Neural progenitor cell (in vitro differentiated cells): ENCODE measurements around the gene TTLL5. TPM values are rescaled to one million over a fixed set of nuclear protein-coding genes. Genes with fewer than 3 reads are reported as not detected.

Experiments used
- DNase-seq: peaks from one replicate; pipeline ENCODE4 v3.0.0-alpha.2; 2016; ENCODE audit warnings: low spot score
- H2AFZ ChIP-seq: fragments of 200-600 bp; sonication (generic); replicated peaks from 2 replicates; pipeline ENCODE4 v1.6.1; 2016; ENCODE audit warnings: antibody characterized with exemption
- H3F3A ChIP-seq: fragments of 200-600 bp; sonication (generic); 2 replicates; pipeline ENCODE4 v1.6.1; 2016; ENCODE audit warnings: antibody characterized with exemption, low read depth
- H3K27ac ChIP-seq: fragments of 200-600 bp; sonication (generic); 2 replicates; pipeline ENCODE4 v1.5.1; 2016; ENCODE audit warnings: mild to moderate bottlenecking
- H3K27me3 ChIP-seq: fragments of 200-600 bp; sonication (generic); 2 replicates; pipeline ENCODE4 v1.6.1; 2016; ENCODE audit warnings: mild to moderate bottlenecking, moderate library complexity
- H3K36me3 ChIP-seq: fragments of 200-600 bp; sonication (generic); 2 replicates; pipeline ENCODE4 v1.5.1; 2016
- H3K4me1 ChIP-seq: fragments of 200-600 bp; sonication (generic); 2 replicates; pipeline ENCODE4 v1.6.1; 2016; ENCODE audit warnings: mixed run types
- H3K4me2 ChIP-seq: fragments of 200-600 bp; sonication (generic); 2 replicates; pipeline ENCODE4 v1.6.1; 2016
- H3K4me3 ChIP-seq: fragments of 200-600 bp; sonication (generic); 2 replicates; pipeline ENCODE4 v1.5.1; 2016
- H3K79me2 ChIP-seq: fragments of 200-600 bp; sonication (generic); 2 replicates; pipeline ENCODE4 v1.6.1; 2016; ENCODE audit warnings: low read depth
- H3K9ac ChIP-seq: fragments of 200-600 bp; sonication (generic); 2 replicates; pipeline ENCODE4 v1.6.1; 2016
- H3K9me3 ChIP-seq: fragments of 200-600 bp; sonication (generic); 2 replicates; pipeline ENCODE4 v1.5.1; 2016; ENCODE audit warnings: low read depth
- H4K20me1 ChIP-seq: fragments of 200-600 bp; sonication (generic); 2 replicates; pipeline ENCODE4 v1.6.1; 2016; ENCODE audit warnings: low read depth
- H3K27ac Mint-ChIP-seq: 3 replicates; pipeline ENCODE4 v1.8.0; 2021; ENCODE audit warnings: mixed read lengths
- H3K27me3 Mint-ChIP-seq: 2 replicates; pipeline ENCODE4 v1.8.0; 2022; ENCODE audit warnings: low read depth, mild to moderate bottlenecking, inconsistent platforms, moderate library complexity, mixed read lengths; ENCODE audit not compliant: insufficient read depth
- H3K36me3 Mint-ChIP-seq: 3 replicates; pipeline ENCODE4 v1.8.0; 2021; ENCODE audit warnings: mixed read lengths
- H3K4me1 Mint-ChIP-seq: 3 replicates; pipeline ENCODE4 v1.8.0; 2021; ENCODE audit warnings: mixed read lengths
- H3K4me3 Mint-ChIP-seq: 3 replicates; pipeline ENCODE4 v1.8.0; 2021; ENCODE audit warnings: mild to moderate bottlenecking, moderate library complexity, mixed read lengths
- H3K9me3 Mint-ChIP-seq: 3 replicates; pipeline ENCODE4 v1.8.0; 2020; ENCODE audit warnings: mixed read lengths
- EZH2 ChIP-seq: fragments of 200-600 bp; sonication (generic); IDR thresholded peaks from 2 replicates; pipeline ENCODE4 v1.6.1; 2017; ENCODE audit warnings: antibody characterized with exemption, mild to moderate bottlenecking, moderate library complexity
- EZH2phosphoT487 ChIP-seq: fragments of 200-600 bp; sonication (generic); IDR thresholded peaks from 2 replicates; pipeline ENCODE4 v1.6.1; 2017; ENCODE audit warnings: antibody characterized with exemption
- total RNA-seq: library from RNA; depleted of rRNA; stranded (reverse); fragments of >200 nt; gene quantifications from 2 replicates; pipeline ENCODE4 v1.2.3, GENCODE V29; 2015; ENCODE audit warnings: low replicate concordance
- TF ChIP-seq, protein P1 (sequence below): fragments of 200-600 bp; sonication (generic); IDR thresholded peaks from 2 replicates; pipeline ENCODE4 v1.5.1; 2017; ENCODE audit warnings: antibody characterized with exemption, mild to moderate bottlenecking

The TTLL5 gene
- total RNA-seq, 1 donor from 2014 or later: 61.4 TPM

DNA sequence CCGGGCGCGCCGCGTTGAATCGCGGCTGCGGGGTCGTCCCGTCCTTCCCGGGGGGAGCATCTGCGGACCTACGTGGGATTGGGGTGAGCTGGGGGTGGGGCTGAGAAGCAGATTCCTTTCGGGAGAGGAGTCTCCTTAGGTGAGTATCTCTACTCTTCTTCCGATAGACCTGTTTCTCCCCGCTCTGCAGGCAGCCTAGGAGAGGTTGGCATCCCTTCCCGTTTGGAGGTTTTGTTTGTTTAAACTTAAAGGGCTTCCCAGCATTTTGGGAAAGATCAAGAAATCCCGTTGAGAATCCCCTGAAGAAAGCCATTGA, 411 bp downstream of the TTLL5 start:
- H3K36me3 ChIP-seq: peaks cover 8% of the 10 kb centered on the region
- H3K9ac ChIP-seq: peak overlapping the region; percentile 78
- H3K4me1 ChIP-seq: peaks cover 19% of the 10 kb centered on the region
- H3K79me2 ChIP-seq: peaks cover 61% of the 10 kb centered on the region
- peak overlapping the region; percentile 81 for H3K27ac ChIP-seq
- H3K9me3 Mint-ChIP-seq: no peaks in the 10 kb centered on the region
- peak overlapping the region; percentile 97 for H3K4me3 Mint-ChIP-seq
- peak overlapping the region; percentile 85 for H3K4me2 ChIP-seq
- peak overlapping the region; percentile 95 for H2AFZ ChIP-seq
- no peak for DNase-seq
- H3K9me3 ChIP-seq: no peaks in the 10 kb centered on the region
- no peaks in the 10 kb centered on the region for H4K20me1 ChIP-seq
- H3K27me3 Mint-ChIP-seq: peaks cover under 1% of the 10 kb centered on the region
- peak overlapping the region; percentile 72 for H3K27ac Mint-ChIP-seq
- H3F3A ChIP-seq: peaks cover 14% of the 10 kb centered on the region
- peaks cover 3% of the 10 kb centered on the region for H3K36me3 Mint-ChIP-seq
- peak overlapping the region; percentile 88 for H3K4me3 ChIP-seq
- H3K27me3 ChIP-seq: no peaks in the 10 kb centered on the region
- peaks cover 28% of the 10 kb centered on the region for H3K4me1 Mint-ChIP-seq
- TF ChIP-seq EZH2phosphoT487 (no peak), EZH2 (no peak)
- TF ChIP-seq, protein P1, sequence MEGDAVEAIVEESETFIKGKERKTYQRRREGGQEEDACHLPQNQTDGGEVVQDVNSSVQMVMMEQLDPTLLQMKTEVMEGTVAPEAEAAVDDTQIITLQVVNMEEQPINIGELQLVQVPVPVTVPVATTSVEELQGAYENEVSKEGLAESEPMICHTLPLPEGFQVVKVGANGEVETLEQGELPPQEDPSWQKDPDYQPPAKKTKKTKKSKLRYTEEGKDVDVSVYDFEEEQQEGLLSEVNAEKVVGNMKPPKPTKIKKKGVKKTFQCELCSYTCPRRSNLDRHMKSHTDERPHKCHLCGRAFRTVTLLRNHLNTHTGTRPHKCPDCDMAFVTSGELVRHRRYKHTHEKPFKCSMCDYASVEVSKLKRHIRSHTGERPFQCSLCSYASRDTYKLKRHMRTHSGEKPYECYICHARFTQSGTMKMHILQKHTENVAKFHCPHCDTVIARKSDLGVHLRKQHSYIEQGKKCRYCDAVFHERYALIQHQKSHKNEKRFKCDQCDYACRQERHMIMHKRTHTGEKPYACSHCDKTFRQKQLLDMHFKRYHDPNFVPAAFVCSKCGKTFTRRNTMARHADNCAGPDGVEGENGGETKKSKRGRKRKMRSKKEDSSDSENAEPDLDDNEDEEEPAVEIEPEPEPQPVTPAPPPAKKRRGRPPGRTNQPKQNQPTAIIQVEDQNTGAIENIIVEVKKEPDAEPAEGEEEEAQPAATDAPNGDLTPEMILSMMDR: no peak

DNA sequence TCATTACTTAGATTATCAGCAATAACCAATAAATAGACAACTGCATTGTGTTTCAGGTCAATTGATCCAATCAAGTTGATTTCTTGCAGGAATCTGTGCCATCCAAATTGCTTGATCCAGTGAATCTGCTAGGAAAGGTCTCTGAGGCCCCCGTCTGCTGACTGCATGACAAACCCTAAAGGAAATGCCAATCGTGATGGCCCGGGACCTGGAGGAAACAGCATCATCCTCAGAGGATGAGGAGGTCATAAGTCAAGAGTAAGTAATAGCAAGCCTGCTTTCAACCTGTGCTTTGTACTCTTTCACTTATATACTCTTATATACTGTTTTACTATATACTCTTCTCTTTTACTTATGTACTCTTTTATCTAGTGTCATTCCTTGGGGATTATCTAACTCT, 1.9 kb downstream of the TTLL5 start:
- peaks cover 19% of the 10 kb centered on the region for H3K4me1 ChIP-seq
- peaks cover 28% of the 10 kb centered on the region for H3K4me1 Mint-ChIP-seq
- peaks cover 6% of the 10 kb centered on the region for H3K36me3 Mint-ChIP-seq
- no peaks in the 10 kb centered on the region for H3K9me3 Mint-ChIP-seq
- peak overlapping the region; percentile 67 for H3K4me3 Mint-ChIP-seq
- no peaks in the 10 kb centered on the region for H3K9me3 ChIP-seq
- H3K4me3 ChIP-seq: no peak overlapping the region
- no peaks in the 10 kb centered on the region for H4K20me1 ChIP-seq
- DNase-seq: no peak
- H3K27ac Mint-ChIP-seq: no peak overlapping the region
- peaks cover 55% of the 10 kb centered on the region for H3K79me2 ChIP-seq
- H3K36me3 ChIP-seq: peaks cover 8% of the 10 kb centered on the region
- H3F3A ChIP-seq: peaks cover 14% of the 10 kb centered on the region
- no peak overlapping the region for H3K27ac ChIP-seq
- peaks cover 2% of the 10 kb centered on the region for H3K27me3 Mint-ChIP-seq
- H3K9ac ChIP-seq: no peak overlapping the region
- H2AFZ ChIP-seq: no peak overlapping the region
- no peak for TF ChIP-seq EZH2phosphoT487
- TF ChIP-seq, protein P1: no peak
- TF ChIP-seq EZH2: no peak
- no peak overlapping the region for H3K4me2 ChIP-seq
- no peaks in the 10 kb centered on the region for H3K27me3 ChIP-seq

DNA sequence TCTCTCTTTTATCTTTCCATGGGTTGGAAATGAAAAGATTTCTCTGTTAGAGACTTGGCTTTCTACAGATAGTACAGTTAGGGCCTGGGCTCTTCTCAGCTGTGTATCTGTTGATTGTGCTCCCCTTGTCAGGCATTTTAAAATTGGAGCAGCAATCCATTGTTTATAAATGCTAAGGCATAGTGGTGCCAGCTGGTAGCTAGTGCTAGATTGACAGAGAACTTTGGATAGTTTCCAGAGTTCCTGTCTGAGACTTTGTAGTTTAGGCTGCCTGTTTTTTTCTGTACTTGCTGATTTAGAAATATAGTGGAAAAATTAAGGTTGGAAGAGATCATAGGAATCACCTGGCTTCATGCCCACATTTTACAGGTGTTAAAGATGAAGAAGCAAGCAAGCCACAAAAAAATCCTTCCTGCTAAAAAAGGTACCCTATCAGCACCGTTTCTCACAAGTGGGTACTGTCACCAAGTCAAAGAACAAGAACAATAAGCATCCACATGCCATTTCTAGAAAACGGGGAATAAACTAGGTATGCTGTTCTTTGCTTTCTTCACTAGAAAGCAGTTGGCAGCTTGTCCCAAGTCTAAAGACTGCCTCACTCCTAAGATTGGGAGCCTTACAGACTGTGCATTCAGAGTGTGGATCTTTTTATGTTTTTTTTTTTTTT, 6.2 kb downstream of the TTLL5 start:
- no peaks in the 10 kb centered on the region for H4K20me1 ChIP-seq
- no peaks in the 10 kb centered on the region for H3K27me3 ChIP-seq
- Mint-ChIP-seq H3K4me3 (no peak overlapping the region), H3K27ac (no peak overlapping the region), H3K36me3 (peaks cover 34% of the 10 kb centered on the region), H3K9me3 (no peaks in the 10 kb centered on the region), H3K4me1 (peaks cover 3% of the 10 kb centered on the region), H3K27me3 (peaks cover 2% of the 10 kb centered on the region)
- H3K36me3 ChIP-seq: peaks cover 24% of the 10 kb centered on the region
- H2AFZ ChIP-seq: no peak overlapping the region
- no peak overlapping the region for H3K27ac ChIP-seq
- H3K4me2 ChIP-seq: no peak overlapping the region
- H3K79me2 ChIP-seq: peaks cover 32% of the 10 kb centered on the region
- TF ChIP-seq EZH2phosphoT487 (no peak), EZH2 (no peak)
- TF ChIP-seq, protein P1: no peak
- H3K9ac ChIP-seq: no peak overlapping the region
- peaks cover 4% of the 10 kb centered on the region for H3K4me1 ChIP-seq
- no peak overlapping the region for H3K4me3 ChIP-seq
- H3F3A ChIP-seq: no peaks in the 10 kb centered on the region
- DNase-seq: no peak
- no peaks in the 10 kb centered on the region for H3K9me3 ChIP-seq
